NCI-H2171 treated with DMSO at 0.1 percent for 48 hours (cell line): Measurements from ENCODE around the gene ADCY1.
"Not testable (repeated sequence)": the region's sequence is repeated elsewhere in the genome, so short reads cannot be mapped to it uniquely, and the experiment has no call there.

Experiments used
- DNase-seq: peaks from one replicate; lab custom pipeline; 2025; lab: John Stamatoyannopoulos, UW

ADCY1 gene

DNA sequence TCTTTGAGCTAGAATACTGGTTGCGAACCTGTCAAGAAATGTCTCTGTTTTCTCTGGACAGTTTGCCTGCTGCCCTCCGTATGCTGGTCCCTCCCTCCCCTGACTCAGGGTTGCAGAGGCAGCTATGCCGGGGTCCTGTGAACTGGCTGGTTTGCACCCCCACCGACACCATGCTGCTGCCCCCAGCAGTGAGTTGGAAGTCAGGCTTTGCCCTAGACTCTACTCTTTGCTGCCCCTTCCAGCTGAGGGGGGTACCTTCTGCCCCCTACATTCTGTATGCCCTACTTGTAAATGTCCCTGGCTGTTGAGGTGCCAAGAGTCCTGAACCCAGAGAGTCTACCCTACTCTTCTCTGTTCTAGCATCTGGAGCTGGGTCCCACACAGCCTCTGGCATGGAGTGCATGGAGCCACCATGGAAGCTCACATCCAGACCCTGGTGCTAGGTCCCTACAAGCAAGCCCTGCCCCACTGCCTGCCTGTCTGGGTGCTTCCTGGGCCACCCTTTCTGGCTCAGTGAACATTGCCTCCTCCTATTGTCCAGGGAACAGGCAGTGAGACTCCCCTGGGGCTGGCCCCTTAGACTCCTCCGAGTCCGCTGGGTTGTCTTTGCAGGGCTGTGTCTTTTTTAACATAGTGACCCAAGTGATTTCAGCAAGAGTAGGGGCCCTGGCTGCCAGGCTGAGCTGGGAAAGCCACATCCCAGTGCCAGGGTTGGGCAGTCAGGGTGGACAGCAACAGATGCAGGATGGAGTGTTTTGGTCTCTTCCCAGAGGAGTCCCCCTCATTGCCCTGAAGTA lies 138.9 kb downstream of the ADCY1 start:
- DNase-seq, result no peak

DNA sequence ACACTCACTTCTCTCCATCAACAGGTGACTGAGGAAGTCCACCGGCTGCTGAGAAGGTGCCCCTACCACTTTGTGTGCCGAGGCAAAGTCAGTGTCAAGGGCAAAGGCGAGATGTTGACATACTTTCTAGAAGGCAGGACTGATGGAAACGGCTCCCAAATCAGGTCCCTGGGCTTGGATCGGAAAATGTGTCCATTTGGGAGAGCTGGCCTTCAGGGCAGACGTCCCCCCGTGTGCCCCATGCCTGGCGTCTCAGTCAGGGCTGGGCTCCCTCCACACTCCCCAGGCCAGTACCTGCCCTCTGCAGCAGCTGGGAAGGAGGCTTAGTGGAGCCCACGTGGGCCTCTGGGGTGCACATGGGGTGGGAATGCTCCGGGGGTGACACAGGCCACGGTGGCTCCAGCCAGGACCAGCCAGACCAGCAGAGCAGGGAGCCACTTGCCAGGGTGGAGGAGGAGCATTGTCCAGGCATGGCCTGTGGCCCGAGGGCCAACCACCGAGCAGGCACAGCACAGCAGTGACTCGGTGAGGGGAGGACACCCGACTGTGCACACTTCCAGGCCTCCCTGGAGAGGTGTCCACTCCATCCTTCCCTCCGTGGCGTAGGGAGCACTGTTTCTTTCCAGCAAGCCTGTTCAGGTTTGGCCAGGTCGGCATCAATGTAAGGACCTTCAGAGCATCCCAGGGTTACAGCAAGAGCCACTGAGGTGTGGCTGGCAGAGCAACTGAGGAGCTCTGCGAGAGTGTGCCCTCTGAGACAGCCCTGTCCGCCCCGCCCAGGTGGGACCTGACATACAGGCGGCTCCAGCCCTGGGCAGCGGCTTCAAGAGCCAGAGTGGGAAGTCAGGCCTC lies 139.7 kb downstream of the ADCY1 start:
- no peak for DNase-seq

DNA sequence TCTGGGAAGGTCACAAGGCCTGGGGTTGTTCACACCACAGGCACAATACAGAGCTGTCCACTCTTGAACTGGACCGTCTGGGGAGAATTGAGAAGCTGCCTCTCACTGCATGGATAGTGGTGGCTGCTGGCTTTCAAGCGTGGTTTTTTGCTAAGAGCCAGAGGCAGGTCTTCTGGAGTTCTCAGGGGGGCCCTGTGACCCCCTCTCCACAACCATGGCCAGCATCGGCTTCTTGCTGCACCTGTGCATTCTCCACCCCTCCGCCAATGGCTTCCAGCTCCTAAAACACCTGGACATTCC lies 140.3 kb downstream of the ADCY1 start:
- no peak for DNase-seq

DNA sequence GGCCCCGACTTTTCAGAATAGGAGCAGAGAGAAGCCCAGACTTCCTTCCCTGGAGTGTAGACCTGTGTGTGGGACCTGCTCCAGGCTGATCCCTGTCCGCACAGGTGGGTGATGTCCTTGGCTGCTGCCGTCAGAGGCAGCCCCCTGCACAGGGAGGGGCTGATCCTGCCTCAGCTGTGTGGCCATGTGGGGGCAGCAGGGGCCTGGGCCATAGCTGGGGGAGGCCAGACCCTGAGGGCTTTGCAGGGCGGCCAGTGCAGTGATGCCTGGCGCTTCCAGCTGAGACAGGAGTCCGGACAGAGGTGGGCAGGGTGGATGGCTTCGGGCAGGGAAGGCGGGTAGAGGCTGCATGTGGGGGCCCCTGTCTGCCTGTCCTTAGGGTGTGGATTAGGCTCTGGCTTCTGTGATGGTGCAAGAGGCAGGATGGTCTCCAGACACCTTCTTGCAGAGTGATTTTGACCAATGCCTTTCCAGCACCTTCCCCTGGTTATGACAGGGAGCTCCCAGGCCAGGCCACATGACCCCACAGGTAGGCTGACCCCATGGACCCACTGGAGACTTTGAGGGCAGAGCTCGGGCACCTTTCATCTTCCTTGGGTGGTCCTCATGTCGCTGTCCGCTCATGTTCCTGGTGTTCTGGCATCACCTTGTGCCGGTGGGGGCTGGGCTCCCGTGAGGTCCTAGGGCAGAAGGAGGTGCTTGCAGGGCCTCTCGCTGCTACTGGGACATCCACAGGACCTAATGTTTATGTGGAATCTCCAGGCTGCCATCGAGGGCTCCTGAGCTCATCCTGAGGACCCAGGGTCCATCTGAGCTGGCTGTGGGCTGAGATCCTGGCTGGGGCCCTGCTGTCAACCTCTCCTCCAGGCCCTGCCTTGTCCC lies 141.5 kb downstream of the ADCY1 start:
- DNase-seq, result no peak

DNA sequence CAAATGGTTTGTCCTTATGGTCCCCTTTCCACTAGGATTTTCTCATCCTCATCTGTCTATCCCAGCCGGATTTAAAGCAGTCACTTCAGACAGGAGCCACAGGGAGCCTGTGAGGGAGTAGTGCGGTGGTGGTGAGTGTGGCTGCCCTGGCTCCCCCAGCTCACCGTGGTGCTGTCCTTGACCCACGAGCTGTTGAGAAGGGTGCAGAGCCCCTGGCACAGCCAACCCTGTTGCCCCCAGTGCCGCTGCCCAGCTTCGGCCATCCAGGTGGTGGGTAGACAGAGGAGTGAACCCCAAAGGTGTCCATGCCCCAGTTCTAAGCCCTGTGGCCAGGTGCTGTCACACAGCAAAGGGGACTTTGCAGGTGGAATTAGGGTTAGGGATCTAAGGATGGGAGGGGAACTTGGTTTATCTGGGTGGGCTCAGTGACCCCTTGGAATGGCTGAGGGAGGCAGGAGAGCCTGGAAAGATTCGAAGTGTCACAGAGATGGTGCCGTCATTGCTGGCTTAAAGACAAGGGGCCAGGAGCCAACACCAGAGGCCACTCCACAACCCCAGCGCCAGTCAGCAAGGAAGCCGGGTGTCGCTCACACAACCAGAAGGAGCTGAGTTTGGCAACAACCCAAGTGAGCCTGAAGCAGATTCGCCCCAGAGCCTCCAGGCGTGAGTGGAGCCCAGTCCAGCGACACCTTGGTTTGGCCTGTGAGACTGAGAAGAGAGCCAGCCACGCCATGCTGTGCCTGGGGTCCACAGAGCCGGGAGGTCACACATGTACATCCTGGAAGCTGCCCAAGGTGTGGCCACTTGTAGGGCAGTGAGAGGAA lies 142.4 kb downstream of the ADCY1 start:
- DNase-seq, result no peak

DNA sequence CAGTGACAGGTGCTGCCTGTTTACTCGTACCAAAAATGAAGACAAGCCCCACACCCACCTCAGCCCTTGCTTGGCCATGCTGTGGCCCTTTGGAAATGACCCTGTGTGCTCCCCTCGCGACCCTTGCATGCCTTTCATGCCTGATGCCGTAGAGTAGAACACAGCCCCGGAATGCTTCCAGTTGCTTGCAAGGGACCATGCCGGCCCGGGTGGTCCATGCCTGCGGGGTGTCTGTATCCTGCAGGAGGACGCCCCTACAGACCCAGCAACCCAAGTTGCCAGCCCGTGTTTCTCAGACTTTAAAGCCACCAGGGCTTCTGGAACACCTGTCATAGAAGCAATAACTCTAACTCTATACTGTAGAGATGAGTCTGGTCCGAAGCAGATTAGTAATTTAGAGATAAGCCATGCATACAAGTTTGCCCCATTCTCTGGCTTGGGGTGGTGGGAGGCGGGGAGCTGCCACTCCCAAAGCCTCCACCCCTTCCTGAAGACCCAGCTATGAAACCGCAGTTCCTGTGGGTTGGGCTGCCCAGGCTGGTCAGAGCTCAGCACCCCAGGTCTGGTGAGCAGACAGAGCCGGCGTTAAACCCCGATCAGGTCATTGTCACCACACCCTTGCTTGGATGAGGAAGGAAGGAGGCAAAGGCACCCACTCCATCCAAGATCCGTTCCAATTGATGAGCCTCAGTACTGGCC lies 143.5 kb downstream of the ADCY1 start:
- DNase-seq, result no peak

DNA sequence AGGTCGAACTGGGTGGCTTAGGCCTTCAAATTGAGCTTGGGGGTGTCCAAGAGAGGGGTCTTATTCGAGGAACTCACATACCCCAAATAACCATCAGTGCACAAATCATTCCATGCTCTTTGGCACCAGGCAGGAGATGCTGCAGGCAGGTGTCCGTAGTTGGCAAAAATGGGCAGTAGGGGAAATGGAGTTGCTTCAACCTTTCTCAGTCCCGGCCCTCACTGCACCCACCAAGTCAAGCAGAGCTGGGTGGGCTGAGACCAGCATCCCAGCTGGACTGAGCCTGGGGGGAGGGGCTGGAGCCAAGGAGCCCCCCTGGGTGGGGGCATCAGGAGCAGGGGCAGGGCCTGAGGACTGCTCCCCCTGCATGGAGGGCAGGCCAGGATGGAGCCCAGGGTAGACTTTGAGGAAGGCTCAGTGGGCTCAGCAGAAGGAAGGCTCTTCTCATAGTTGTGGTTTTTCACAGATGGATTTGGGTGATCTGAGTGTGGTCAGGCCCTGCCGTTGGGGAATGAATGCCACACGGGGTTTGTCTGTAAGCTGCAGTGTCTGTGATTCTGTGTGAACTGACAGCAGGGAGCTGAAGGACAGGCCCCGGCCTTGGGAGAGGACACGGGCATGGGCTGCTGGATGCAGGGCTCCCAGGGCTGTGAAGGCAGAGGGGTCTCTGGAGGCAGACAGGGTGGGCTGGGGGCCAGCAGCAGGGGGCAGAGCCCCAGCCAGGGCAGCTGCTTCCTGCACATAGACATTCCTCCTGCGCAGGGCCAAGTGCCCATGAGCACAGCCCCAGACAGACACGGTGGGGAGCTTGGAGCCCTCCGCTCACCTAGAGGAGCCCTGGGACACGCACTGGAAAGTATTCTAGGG lies 144.5 kb downstream of the ADCY1 start:
- no peak for DNase-seq

DNA sequence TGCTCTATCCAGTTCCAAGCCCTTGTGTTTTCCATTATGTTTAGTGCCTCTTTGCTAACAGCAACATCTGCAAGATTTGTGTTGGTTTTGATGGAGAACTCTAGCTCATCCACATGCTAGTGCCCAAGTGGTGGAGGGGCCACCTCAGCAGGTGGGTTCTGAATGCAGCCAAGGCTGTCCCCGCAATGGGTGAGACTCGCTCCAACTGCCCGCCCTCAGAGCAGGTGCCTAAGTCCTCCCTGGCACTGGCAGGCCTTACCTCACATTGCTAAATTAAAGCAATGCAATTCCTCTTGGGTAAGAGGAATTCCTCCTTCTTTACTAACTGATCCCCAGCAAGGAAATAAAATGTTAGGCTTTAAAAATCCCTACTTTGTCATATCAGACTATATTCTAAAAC lies 146.8 kb downstream of the ADCY1 start:
- no peak for DNase-seq

DNA sequence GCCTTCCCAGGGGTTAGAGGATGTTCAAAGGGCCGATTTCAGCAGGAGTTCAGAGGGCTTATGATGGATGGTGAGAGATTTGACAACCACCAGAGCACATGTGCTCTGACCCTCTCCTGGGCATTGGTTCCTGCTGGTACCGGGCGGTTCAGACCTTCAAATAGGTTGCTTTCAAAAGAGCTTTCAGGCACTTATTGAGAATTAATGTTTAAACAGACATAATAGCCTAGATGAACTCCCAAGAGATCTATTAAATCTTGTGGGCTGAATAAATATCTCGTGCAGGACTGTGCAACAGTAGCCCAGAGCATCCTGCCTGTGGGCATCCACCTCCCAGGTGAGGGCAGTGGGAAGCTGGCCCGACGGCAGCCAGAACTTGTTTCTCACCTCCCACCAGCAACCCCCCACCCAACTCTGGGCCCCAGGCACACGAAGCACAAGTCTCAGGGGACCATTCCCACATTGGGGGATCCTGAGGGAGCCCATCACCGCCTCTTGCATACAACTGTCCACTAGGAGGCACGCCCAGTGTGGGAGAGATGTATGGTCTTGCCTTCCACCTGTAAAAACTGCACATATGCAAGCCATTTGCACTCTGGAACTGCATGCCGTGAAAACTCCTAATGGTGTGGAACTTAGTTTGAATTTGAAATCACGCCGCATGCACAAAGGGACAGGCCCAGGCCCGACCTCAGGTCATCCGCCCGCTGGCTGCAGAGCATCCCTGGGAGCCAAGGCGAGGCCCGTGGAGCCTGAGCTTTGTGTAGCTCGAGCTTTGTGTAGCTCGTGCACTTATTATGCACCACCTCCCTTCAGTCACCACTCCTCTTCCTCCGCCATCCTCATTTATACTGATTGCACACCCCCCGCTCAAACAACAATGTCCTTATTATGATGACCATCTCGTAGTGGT lies 147.8 kb downstream of the ADCY1 start:
- DNase-seq, result no peak

DNA sequence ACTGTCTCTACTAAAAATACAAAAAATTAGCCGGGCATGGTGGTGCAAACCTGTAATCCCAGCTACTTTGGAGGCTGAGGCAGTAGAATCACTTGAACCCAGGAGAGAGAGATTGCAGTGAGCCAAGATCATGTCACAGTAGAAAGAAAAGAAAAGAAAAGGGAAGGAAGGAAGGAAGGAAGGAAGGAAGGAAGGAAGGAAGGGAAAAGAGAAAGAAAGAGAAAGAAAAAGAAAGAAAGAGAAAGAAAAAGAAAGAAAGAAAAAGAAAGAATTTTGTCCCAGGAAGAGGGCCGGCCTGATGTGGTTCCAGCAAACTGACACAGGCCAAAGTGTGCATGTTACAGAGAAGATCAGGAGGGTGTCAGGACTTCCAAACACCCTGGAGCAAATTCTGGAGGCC lies 151.1 kb downstream of the ADCY1 start:
- not testable (repeated sequence) for DNase-seq

DNA sequence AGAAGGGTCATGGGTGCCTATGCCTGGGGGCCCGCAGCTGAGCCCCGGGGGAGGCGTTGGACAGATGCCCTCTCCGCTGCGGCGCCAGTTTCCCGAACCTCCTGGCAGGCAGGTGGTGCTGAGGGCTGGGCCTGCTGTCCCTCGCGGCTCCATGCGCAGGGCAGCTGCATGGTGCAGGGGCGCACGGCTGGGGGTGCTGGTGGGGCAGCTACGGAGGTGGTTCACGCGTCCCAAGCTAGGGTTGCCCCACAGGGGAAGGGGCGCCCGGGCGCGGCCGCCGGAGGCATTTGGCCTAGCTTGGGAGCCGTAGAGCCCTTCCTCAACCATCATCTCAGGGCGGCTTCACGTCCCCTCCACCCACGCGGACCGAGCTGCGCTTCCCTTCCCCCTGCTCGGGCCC lies 152.7 kb downstream of the ADCY1 start:
- no peak for DNase-seq

DNA sequence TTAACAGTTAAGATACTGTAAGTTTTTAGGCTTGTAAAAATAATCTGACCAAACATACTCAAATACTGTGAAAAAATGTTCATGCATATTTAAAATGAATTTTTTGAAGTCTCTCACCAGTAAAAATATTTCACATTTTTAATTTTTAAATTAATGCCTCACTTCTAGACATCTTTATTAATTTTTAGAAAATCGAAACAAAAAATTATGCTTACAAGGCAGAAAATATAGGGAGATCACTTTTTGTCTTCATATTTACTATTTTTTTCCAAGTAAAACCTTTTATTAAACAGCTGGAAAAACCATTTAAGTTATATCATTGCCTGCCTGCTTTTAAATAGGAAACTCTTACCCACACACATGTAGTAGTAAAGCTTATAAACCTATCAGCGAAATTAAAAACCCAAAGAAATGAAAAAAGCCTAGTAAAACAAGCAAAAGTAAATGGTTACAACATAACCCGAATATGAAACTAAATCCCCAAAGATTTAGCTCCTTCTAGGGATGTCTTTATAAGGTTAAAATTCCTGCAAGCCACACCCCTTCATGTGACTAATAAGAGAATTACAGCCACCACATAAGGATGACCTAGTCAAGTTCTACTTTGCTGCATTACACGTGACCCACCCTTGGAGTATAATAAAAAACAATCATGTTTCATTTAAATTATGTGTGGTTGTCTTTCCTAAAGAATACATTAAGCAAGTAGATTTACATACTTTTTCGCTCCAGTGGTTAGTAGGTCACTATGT lies 157.7 kb downstream of the ADCY1 start:
- DNase-seq, result not testable (repeated sequence)

DNA sequence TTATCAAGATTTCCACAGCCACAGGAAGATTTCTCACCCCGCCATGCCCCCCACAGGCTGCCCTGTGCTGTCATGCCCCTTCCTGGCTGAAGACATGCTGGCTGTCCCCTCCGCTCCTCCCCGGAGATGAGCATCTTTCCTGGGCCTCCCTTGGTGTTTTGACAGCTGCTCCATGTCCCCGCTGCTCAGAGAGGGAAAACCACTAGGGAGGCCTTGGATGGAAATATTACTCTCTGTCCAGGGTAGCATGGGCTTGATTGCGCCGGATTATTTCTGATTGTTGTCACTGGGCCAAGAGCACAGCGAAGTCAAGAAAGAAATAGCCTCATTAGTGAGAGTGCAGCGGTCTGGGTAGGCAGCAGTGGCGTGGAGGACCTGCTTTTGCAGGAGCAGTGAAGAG lies 164.8 kb downstream of the ADCY1 start:
- peak; percentile 36 for DNase-seq

DNA sequence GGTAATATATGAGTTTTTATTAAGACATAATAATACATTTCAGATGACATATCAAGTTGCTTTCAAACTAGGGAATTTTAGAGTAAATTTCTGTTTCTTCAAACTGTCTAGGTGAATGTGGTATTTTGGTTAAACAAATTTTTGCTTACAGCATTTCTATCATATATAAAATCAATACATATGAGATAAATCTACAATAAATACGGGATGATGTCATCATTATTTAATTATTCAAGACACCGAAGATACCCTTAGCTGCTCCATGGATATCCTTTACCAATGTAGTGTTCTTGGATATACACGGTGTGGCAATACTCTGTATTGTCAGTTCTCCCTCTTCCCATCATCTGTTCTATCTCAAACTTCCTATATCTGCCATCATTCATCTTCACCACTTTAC lies 166.4 kb downstream of the ADCY1 start:
- not testable (repeated sequence) for DNase-seq

DNA sequence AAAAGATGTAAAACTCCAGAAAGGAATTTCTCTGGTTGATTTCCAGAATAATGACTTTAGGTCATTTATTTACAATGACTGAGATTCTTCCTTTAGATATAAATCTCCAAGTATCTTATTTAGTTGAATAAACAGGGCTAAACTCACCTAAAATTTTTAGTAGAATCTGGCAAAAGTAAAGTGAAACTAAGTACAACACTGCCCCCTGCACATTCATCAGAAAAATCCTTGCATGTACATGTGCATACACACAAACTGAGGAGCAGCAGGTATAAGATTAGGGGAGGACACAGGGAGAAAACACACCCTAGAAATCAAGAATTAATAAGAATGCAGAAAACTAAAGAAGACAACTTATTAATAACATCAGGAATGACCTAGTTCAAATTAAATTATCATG lies 174.8 kb downstream of the ADCY1 start:
- not testable (repeated sequence) for DNase-seq

DNA sequence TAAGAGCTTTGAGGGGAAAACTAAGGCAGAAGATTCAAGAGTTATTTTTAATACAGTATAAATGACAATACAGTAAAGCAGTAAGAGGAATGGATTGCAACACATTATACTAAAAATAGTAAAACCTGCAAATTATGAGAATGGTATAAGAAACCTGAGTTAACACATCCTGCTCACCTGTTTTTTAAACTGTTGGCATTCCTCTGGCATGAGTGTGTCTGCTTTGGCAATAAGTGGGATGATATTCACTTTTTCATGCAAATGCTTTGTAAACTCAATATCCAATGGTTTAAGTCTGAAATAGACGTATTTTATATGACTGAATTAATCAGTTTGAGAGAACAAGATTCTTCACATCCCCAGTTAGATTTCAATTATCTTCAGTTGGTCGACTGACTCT lies 177.2 kb downstream of the ADCY1 start:
- DNase-seq, result not testable (repeated sequence)

DNA sequence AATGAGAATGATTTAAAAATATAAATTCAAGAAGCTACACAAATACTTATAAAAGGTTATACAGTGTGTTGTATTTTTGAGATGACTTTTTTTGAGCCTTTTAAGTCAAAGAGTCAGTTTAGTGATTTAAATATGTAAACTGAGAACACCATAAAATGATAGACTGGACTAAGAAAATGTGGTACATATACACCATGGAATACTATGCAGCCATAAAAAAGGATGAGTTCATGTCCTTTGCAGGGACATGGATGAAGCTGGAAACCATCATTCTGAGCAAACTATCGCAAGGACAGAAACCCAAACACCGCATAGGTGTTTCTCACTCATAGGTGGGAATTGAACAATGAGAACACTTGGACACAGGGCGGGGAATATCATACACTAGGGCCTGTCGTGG lies 182.2 kb downstream of the ADCY1 start:
- not testable (repeated sequence) for DNase-seq

DNA sequence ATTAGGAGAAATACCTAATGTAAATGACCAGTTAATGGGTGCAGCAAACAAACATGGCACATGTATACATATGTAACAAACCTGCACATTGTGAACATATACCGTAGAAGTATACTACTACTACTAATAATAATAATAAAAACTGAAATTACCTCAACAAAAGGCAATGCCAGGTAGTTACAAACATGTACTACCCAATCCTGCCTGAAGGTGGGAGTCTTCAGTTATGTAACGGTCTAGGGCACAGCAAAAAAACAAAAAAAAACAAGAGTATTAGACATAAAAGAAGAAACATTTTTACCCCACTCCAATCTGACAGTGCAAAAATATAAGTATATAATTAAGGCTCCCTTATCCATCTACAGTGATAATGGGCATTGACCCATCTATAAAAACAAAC lies 182.6 kb downstream of the ADCY1 start:
- peak; percentile 14 for DNase-seq
